Colonic mucosa (tissue), 4 donors: ENCODE measurements around the gene DEK. TPM values are rescaled to one million over a fixed set of nuclear protein-coding genes. Genes with fewer than 3 reads are reported as not detected.
A peak's percentile ranks its signal among the peaks of the same experiment; 100 is the strongest.

Experiments used
- DNase-seq: peaks from one replicate; pipeline ENCODE4 v3.0.0-alpha.2; 2020
- H3K27ac ChIP-seq: fragments of 200-600 bp; one replicate; pipeline ENCODE4 v1.8.0; 2021
- H3K27me3 ChIP-seq: fragments of 200-600 bp; one replicate; pipeline ENCODE4 v1.8.0; 2021
- H3K36me3 ChIP-seq: fragments of 200-600 bp; one replicate; pipeline ENCODE4 v1.8.0; 2021
- H3K4me1 ChIP-seq: fragments of 200-600 bp; one replicate; pipeline ENCODE4 v1.8.0; 2021; ENCODE audit warnings: mild to moderate bottlenecking
- H3K4me3 ChIP-seq: fragments of 200-600 bp; one replicate; pipeline ENCODE4 v1.8.0; 2021
- H3K9ac ChIP-seq, 2 donors: one replicate each; pipeline ENCODE4 v1.7.0; 2013; ENCODE audit warnings: control low read depth in 2 of 2, low read depth in 2 of 2, low read length in 2 of 2
- H3K9me3 ChIP-seq: fragments of 200-600 bp; one replicate; pipeline ENCODE4 v1.8.0; 2021
- intact Hi-C: fragments of 100-400 bp; cut with DNase I; formaldehyde crosslinking; loops from one replicate; pipeline ENCODE4 v1.14.1; 2022
- total RNA-seq, 2 donors: library from RNA; stranded (reverse); fragmentation: NEBNext Ultra II Directional in 1 of 2; extraction: Animal tissue kit (Norgen Biotek cat#: 25700) in 1 of 2; gene quantifications; one replicate each; pipeline ENCODE4 v1.2.1, GENCODE V29; 2021
- TF ChIP-seq, protein P1 (sequence below): fragments of 200-600 bp; IDR thresholded peaks from one replicate; pipeline ENCODE4 v1.8.0; 2022; ENCODE audit warnings: antibody characterized with exemption, mild to moderate bottlenecking
- donor health status: healthy.
- donor health status: DM: no; HTN: no; CAD: no.
- donor health status: DM: no; HTN: no; CAD: no.

The DEK gene
- total RNA-seq, 2 donors from 2014 or later: 113 to 145 TPM

GRCh38 chr6:18248698-18249097, 15.6 kb downstream of the DEK start:
- no peak overlapping the region for H3K9ac ChIP-seq
- DNase-seq: no peak
- H3K27ac ChIP-seq: no peak overlapping the region
- H3K4me3 ChIP-seq: no peak overlapping the region
- no peaks in the 10 kb centered on the region for H3K9me3 ChIP-seq
- no peaks in the 10 kb centered on the region for H3K36me3 ChIP-seq
- TF ChIP-seq, protein P1, sequence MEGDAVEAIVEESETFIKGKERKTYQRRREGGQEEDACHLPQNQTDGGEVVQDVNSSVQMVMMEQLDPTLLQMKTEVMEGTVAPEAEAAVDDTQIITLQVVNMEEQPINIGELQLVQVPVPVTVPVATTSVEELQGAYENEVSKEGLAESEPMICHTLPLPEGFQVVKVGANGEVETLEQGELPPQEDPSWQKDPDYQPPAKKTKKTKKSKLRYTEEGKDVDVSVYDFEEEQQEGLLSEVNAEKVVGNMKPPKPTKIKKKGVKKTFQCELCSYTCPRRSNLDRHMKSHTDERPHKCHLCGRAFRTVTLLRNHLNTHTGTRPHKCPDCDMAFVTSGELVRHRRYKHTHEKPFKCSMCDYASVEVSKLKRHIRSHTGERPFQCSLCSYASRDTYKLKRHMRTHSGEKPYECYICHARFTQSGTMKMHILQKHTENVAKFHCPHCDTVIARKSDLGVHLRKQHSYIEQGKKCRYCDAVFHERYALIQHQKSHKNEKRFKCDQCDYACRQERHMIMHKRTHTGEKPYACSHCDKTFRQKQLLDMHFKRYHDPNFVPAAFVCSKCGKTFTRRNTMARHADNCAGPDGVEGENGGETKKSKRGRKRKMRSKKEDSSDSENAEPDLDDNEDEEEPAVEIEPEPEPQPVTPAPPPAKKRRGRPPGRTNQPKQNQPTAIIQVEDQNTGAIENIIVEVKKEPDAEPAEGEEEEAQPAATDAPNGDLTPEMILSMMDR: no peak
- H3K27me3 ChIP-seq: no peaks in the 10 kb centered on the region
- intact Hi-C loops: no loop called here
- peaks cover 4% of the 10 kb centered on the region for H3K4me1 ChIP-seq

DNA sequence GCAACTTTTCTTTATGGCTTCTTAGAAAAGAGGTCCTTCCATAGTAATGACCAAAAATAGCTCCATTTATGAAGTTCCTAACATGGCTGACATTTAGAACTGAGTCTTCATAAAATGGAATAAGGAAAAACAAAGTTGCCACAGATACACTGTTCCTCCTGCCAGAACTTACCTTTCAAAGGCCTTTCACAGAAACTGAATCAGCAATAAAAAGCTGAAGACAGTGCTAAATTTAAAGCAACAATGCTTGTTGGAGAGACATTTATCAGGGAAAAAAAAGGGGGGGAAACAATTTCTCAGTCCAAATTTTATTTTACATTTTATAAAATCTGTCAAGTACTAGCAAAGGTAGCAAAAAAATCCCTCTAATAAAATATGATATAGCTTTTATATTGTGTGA, 17.3 kb downstream of the DEK start:
- Histone ChIP-seq H3K27me3 (no peaks in the 10 kb centered on the region), H3K9ac (no peak overlapping the region), H3K4me3 (no peak overlapping the region), H3K9me3 (no peaks in the 10 kb centered on the region), H3K4me1 (peaks cover 4% of the 10 kb centered on the region), H3K27ac (peak overlapping the region; percentile 50), H3K36me3 (no peaks in the 10 kb centered on the region)
- no peak for DNase-seq
- intact Hi-C loops: no loop called here
- TF ChIP-seq, protein P1: no peak

GRCh38 chr6:18246205-18246604, 18.1 kb downstream of the DEK start:
- intact Hi-C loops: no loop called here
- no peaks in the 10 kb centered on the region for H3K36me3 ChIP-seq
- H3K27me3 ChIP-seq: no peaks in the 10 kb centered on the region
- peak overlapping the region; percentile 58 for H3K27ac ChIP-seq
- H3K4me1 ChIP-seq: peaks cover 4% of the 10 kb centered on the region
- no peak overlapping the region for H3K9ac ChIP-seq
- TF ChIP-seq, protein P1: no peak
- no peak overlapping the region for H3K4me3 ChIP-seq
- no peaks in the 10 kb centered on the region for H3K9me3 ChIP-seq
- no peak for DNase-seq

- Histone ChIP-seq H3K9ac (no peak overlapping the region), H3K4me1 (peaks cover 4% of the 10 kb centered on the region), H3K27ac (peak overlapping the region; percentile 58), H3K27me3 (no peaks in the 10 kb centered on the region), H3K9me3 (no peaks in the 10 kb centered on the region), H3K4me3 (no peak overlapping the region), H3K36me3 (no peaks in the 10 kb centered on the region)
- TF ChIP-seq, protein P1: no peak
- intact Hi-C loops: no loop called here
- no peak for DNase-seq
Observed at GRCh38 chr6:18245642-18246041, 18.7 kb downstream of the DEK start.

GRCh38 chr6:18245079-18245478, 19.3 kb downstream of the DEK start:
- no peaks in the 10 kb centered on the region for H3K36me3 ChIP-seq
- intact Hi-C loops: no loop called here
- TF ChIP-seq, protein P1: no peak

GRCh38 chr6:18244251-18244650, 20.1 kb downstream of the DEK start:
- Histone ChIP-seq H3K4me3 (no peak overlapping the region), H3K36me3 (no peaks in the 10 kb centered on the region), H3K27ac (peak overlapping the region; percentile 58), H3K27me3 (no peaks in the 10 kb centered on the region), H3K9me3 (no peaks in the 10 kb centered on the region), H3K4me1 (peaks cover 4% of the 10 kb centered on the region), H3K9ac (no peak overlapping the region)
- intact Hi-C loops: no loop called here
- TF ChIP-seq, protein P1: no peak
- no peak for DNase-seq

More at GRCh38 chr6:18245079-18245478, 19.3 kb downstream of the DEK start:
- Histone ChIP-seq H3K9ac (no peak overlapping the region), H3K4me3 (no peak overlapping the region), H3K9me3 (no peaks in the 10 kb centered on the region), H3K4me1 (peaks cover 4% of the 10 kb centered on the region), H3K27me3 (no peaks in the 10 kb centered on the region), H3K27ac (peak overlapping the region; percentile 58)
- DNase-seq: no peak
